GM21619 (cell line): ENCODE results near the gene MZF1.

ENCODE experiments used
- ATAC-seq: cut with Tn5 transposase; IDR thresholded peaks from one replicate; pipeline ENCODE4 v1.9.1; 2021; ENCODE audit not compliant: unreplicated experiment

Gene MZF1

GRCh38 chr19:58515259-58515658 lies 57.9 kb downstream of the MZF1 start:
- ATAC-seq: no peak

- ATAC-seq: no peak
These were observed 58.5 kb downstream of the MZF1 start for GRCh38 chr19:58514564-58515022.

- peak; percentile 54 for ATAC-seq
These were observed 59.2 kb downstream of the MZF1 start for GRCh38 chr19:58513694-58514563.

GRCh38 chr19:58513213-58513693 lies 59.9 kb downstream of the MZF1 start:
- ATAC-seq: no peak
